IPS DF 4.7 (cell line): ENCODE data around the gene PPIH.
"Not testable (repeated sequence)": the region's sequence is repeated elsewhere in the genome, so short reads cannot be mapped to it uniquely, and the experiment has no call there.

Source experiments
- DNase-seq: peaks from one replicate; pipeline ENCODE4 v3.0.0-alpha.2; 2013; ENCODE audit warnings: low spot score; ENCODE audit errors: extremely low read depth

Gene PPIH

DNA sequence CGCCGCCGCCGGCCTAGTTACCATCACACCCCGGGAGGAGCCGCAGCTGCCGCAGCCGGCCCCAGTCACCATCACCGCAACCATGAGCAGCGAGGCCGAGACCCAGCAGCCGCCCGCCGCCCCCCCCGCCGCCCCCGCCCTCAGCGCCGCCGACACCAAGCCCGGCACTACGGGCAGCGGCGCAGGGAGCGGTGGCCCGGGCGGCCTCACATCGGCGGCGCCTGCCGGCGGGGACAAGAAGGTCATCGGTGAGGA is 24.2 kb downstream of the PPIH start:
- DNase-seq: not testable (repeated sequence)

DNA sequence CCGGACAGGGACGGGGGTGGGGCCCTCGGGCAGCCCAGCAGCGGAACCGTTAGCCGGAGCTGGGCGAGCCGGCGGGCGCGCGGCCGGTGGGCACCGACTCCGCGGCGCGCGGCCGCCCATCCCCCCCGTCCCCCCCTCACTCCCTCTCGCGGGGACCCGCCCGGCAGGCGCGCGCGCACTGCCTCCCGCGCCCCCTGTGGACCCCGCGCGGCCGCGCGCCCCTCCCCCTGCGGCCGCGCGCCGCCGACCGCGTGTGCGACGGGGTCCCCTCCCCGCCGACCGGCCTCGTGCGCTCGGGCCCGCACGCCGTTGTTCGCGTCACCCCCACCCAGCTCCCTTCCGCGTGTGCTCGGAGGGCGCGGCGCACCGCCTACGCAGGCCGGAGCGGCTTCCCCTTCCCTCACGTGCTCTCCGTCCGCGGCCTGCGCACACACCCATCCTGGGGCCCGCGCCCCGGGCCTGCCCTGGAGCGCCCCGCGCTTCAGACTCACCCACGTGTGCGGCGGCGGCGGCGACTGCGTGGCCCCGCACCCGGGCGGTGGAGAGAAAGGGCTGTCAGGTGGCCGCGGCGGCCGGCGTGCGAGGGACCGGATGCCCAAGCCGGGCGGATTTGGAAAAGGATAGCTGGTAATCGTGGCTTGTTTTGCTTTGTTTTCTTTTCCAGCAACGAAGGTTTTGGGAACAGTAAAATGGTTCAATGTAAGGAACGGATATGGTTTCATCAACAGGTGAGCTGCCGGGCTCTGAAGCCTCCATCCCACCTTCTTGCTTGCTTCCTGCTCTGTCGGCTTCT is 24.7 kb downstream of the PPIH start:
- DNase-seq: no peak

GRCh38 chr1:42684139-42684538 is 25.9 kb downstream of the PPIH start:
- DNase-seq: no peak

DNA sequence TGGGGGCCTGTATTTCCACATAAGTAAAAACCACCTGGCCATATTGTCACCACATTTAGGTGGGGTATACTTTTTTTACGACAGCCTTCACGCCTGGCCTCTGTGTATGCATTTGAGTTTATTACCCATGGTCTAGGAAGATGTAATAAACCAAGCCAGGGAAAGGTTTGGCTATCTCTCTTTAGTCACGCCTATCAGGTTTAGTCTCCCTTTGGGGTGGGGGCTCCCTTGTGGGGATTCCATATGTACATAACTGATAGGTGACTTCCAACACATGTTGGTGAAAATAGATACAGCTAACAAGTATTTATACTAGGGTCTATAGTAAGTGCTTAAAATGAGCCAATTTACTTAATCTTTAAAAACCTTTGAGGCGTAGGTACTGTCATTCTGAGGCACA is 28.2 kb downstream of the PPIH start:
- DNase-seq: no peak

DNA sequence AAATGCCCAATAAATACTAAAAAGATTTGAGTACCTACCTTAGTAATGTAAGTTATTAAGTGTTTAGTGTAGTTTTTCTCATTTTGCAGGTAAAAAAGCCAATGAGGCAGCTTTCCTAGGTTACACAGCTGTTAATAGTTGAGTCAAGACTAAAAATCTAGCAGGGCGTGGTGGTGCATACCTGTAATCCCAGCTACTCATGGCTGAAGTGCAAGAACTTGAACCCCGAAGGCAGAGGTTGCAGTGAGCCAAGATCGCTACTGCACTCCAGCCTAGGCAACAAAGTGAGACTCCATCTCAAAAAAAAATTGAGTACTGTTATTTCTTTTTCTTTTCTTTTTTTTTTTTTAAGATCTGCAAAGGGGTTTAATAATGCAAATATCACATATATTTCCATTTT is 31.7 kb downstream of the PPIH start:
- DNase-seq: no peak

DNA sequence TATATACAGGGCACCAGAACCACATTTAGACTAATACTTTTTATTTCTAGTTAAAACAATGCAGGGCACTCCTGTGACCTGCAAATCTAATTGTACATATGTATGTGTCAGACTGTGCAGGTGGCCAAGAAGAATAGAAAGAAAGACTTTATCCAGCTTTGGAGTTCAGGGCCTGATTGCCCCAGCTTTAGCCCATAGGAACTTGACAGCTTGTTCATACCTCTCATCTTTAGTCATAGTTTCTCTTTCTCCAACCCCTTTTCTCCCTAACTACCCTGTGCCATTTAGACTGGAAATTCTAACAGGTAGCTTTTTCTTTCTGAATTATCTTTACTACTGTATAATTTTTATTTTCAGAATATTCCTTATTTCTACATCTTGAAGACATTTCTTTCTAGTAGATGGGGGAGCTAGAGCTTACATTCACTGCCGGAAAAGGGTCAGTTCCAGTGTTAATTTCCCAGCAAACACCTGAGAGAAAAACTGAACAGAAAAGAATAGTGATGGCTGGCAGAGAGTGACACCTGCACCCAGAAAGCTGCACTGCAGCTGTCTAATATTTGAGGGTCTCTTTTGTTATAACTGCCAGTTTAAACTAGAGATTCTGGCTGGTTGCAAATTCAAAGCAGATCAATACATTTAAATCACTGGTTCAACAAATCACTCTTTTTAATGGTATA is 32.4 kb downstream of the PPIH start:
- no peak for DNase-seq

DNA sequence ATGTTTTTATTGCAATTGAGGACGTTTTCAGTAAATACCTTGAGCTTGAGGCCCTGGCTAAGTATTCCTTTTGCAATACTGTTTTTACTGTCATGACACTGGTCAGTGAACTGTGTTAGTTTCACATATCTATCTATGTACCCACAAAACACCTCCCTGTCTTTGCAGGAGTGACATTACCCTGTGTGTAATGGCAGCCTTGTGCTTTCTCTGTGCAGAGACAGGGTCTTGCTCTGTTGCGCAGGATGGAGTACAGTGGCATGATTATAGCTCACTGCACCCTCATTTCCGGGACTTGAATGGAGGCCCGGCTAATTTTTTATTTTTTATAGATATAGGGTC is 32.9 kb downstream of the PPIH start:
- DNase-seq: no peak

GRCh38 chr1:42692461-42692860 is 34.2 kb downstream of the PPIH start:
- DNase-seq: no peak

DNA sequence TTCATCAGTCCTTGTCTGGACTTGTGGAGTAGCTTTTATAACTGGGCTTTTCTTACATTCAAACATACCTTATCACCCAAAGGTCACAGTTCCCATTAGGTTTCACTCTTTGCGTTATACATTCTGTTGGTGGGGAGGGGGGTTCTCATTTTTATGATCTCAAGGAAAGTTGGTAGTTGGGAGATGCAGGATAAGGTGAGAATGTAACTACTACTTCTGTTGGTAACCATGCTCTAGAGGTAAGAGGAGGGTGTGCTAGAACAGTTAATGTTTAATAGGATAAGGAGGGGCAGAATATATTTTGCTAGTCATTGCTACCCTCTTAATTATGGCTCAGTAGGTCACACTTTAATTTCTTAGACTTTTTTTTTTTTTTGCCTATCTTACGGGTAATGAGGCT is 34.7 kb downstream of the PPIH start:
- no peak for DNase-seq

DNA sequence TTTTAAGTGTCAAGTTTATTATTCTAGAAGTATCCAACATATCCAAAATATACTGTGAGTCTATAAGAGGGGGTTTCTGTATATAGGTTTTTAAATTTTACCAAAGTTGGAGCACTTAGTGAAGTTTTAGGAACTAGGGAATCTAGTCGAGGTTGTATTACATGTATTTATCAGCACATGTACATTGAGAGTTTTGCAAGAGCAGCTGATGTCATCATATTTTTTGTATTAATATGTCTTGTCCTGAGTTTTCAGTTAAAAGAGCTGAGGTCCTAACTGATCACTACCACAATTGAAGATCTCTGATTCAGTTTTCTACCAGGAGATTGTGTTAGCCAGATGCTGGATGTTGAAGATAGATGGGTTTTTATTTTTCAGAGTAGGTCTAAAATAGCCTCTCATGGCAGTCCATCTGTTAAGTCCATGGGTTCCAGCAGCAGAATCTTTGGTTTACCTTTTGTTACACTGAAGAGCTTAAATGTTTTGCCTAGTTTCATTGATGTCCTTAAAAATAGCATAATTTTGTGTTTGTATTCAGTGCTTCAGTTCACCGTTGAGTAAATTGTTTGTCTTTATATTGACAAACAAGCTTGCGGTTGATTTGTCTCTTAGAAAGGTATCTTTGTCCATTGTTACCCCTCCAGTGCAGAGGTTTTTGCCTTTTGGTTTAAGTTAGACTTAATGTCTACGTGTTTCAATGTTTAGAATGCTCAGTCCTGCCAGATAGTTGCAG is 40.0 kb downstream of the PPIH start:
- no peak for DNase-seq

- DNase-seq: no peak
These were observed 41.8 kb downstream of the PPIH start for GRCh38 chr1:42700006-42700405.

- DNase-seq: no peak
These were observed 45.8 kb downstream of the PPIH start for GRCh38 chr1:42703888-42704464.

- not testable (repeated sequence) for DNase-seq
These were observed 54.6 kb downstream of the PPIH start for GRCh38 chr1:42712808-42713207.

DNA sequence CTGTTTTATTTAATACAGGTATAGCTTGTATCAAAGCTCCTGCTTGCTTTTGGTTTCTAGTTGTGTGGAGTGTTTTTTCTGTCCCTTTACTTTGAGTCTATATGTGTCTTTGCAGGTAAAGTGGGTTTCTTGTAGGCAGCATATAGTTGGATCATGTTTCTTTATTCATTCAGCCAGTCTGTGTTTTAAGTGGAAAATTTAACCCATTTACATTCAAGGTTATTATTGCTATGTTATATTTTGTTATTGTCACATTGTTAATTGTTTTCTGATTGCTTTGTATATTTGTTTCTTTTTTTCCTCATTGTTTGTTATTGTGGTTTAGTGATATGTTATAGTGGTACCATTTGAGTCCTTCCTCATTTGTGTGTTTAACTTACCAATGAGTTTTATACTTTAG is 55.1 kb downstream of the PPIH start:
- no peak for DNase-seq

GRCh38 chr1:42714441-42714840 is 56.2 kb downstream of the PPIH start:
- DNase-seq: not testable (repeated sequence)

GRCh38 chr1:42720868-42721267 is 62.6 kb downstream of the PPIH start:
- DNase-seq: no peak

GRCh38 chr1:42721926-42722325 is 63.7 kb downstream of the PPIH start:
- DNase-seq: no peak

GRCh38 chr1:42722403-42722802 is 64.2 kb downstream of the PPIH start:
- not testable (repeated sequence) for DNase-seq

- DNase-seq: no peak
These were observed 65.3 kb downstream of the PPIH start for GRCh38 chr1:42723511-42723910.

- DNase-seq: not testable (repeated sequence)
These were observed 67.6 kb downstream of the PPIH start for GRCh38 chr1:42725820-42726219.
